NCI-H1092 treated with DMSO at 0.1 percent for 48 hours (cell line): Measurements from ENCODE around the gene C19orf81.
"Not testable (repeated sequence)": the region's sequence is repeated elsewhere in the genome, so short reads cannot be mapped to it uniquely, and the experiment has no call there.

Source experiments
- DNase-seq: peaks from one replicate; lab custom pipeline; 2025; lab: John Stamatoyannopoulos, UW

C19orf81 gene

DNA sequence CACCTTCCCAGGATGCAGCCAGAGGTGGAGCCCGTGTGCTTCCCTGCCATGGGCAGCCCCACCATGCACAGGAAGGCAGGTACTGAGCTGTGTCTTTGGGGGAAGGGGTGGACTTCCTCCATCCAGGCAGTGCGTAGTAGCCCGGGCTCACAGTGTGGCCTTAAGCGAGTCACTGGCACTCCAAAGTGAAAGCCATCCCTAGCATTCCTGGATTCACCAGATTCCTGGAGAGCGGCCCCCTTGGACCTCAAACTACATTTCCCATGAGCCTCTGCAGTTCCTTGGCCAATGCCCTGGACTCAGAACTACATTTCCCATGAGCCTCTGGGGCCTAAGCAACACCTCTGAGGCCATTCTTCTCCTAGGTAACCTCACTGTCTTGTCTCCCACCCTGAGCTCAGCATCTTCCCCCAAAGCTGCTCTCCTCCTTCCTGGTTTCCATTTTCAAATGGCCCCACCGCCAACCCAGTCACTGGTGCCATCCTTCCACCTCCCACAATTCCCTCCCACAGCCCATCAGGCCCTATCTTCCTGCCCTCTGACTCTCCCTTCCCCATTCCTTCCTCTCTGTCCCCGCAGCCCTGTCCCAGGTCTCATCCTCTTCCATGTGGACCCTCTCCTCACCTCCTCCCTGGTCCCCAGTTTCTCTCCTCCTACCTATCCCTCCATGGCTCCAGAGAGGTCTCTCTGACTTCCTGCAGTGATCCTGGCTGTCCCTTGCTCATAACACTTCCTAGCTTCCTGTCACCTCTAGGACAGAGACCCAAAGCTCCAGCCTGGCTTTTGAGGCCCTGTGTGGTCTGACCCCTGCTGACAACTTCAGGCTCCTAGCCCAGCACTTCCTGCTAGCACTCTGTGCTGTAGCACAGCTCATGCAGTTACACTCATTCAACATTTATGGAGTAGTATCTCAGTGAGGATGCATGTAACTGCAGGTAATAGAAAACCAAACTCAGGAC lies at the start of gene C19orf81:
TSS of gene C19orf81 (plus strand) at position 13 of the 959 bp plus-strand sequence. CDS start at position 13, 0 bp downstream.
- no peak for DNase-seq

- no peak for DNase-seq
Measured at GRCh38 chr19:50601407-50602088, 47.7 kb upstream of the C19orf81 start.

GRCh38 chr19:50602089-50602422 lies 47.2 kb upstream of the C19orf81 start:
- no peak for DNase-seq

DNA sequence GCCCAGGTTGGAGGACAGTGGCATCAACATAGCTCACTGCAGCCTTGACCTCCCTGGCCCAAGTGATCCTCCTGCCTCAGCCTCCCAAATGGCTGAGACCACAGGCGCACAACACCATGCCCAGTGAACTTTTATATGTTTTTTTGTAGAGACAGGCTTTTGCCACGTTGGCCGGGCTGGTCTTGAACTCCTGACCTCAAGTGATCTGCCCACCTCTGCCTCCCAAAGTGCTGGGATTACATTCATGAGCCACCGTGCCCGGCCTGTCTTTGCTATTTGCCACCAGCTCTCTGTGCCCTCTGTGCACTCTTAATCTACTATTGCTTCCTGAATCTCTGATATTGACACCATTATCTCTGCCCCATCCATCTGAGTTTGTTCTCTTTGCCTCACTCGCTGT lies 46.7 kb upstream of the C19orf81 start:
- no peak for DNase-seq

GRCh38 chr19:50602935-50603334 lies 46.3 kb upstream of the C19orf81 start:
- no peak for DNase-seq

GRCh38 chr19:50604264-50605073 lies 44.8 kb upstream of the C19orf81 start:
- DNase-seq, result not testable (repeated sequence)

GRCh38 chr19:50606059-50606836 lies 43.0 kb upstream of the C19orf81 start:
- DNase-seq, result not testable (repeated sequence)

DNA sequence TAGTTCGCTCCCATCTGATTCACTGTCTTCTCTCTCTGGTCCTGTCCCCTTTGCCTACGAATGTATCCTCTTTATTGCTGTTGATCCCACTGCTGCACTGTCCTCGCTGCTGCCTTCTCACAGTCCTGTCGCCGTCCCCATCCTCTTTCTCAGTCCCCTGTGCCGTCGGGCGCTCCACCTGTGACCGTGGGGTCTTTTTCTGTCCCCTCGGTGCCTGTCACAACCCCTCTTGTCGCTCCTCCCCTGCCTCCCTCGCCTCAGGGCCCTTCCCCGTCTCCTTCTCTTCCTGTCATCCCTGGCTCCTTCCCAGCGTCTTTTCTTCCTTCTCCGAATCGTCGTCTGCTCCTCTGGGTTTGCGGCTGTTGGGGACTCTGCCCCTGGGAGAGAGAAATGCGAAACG lies 41.9 kb upstream of the C19orf81 start:
- DNase-seq, result no peak

- DNase-seq, result no peak
Measured at GRCh38 chr19:50607874-50608785, 41.1 kb upstream of the C19orf81 start.

GRCh38 chr19:50612504-50613404 lies 36.5 kb upstream of the C19orf81 start:
- DNase-seq, result not testable (repeated sequence)

DNA sequence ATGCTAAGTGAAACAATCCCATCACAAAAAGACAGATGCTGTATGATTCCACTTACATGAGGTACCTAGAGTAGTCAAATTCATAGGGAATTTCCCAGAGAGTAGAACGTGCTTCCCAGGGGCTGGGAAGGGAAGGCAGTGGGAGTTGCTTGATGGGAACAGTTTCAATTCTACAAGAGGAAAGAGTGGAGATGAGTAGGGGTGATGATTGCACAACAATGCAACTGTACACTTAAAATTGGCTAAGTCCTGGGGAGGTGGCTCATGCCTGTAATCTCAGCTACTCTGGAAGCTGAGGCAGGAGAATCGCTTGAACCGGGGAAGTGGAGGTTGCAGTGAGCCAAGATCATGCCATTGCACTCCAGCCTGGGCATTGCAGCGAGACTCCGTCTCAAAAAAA lies 30.9 kb upstream of the C19orf81 start:
- not testable (repeated sequence) for DNase-seq

- not testable (repeated sequence) for DNase-seq
Measured at GRCh38 chr19:50619184-50619583, 30.1 kb upstream of the C19orf81 start.

- not testable (repeated sequence) for DNase-seq
Measured at GRCh38 chr19:50620394-50620906, 28.8 kb upstream of the C19orf81 start.

DNA sequence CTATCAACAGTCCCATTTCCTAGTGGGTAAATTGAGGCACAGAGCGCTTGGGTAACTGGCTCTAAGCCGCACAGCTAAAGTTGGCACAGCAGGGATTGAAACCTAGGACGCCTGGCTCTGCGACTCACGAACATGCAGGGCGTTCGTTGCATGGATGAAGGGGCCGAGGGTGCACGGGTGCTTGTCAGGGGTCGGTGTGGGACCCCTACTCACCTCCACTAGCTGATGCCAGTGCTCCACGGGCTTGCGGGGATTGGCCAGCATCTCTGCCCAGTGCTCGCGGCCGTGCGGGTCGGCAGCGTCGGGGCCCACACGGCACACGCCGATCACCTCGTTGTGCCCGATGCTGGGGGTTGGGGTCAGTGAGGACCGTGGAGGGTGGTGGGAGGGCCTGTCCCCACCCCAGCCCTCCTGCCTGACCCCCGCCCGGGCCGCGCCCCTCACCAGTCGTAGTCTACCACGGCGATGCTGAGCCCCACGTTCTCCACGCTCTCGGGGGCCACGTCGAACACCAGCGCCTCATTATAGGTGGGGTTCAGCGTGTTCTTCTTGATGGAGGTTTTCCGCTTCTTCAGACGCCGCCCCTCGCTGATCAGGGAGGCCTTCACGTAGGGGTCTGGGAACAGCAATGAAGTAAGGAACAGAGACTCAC lies 24.2 kb upstream of the C19orf81 start:
- DNase-seq, result no peak

- DNase-seq, result no peak
Measured at GRCh38 chr19:50626011-50626410, 23.2 kb upstream of the C19orf81 start.

- DNase-seq, result no peak
Measured at GRCh38 chr19:50626795-50627194, 22.4 kb upstream of the C19orf81 start.

DNA sequence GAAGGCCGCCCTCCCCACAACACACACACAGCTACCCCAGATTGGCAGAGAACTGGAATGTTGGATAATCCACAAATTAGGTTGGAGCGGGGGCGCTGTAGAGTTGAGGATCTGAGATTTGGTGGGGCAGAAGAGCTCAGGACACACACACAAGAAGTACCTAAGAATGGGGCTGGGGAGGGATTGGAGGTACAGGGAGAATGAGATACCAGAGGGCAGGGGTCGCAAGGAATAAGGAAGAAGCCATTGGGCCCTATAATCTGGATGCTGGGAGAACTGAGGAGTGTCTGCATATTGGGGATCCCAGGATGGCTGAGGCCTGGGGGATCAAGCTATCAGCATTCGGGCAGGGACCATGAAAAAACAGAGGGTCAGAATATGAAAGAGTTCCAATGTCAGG lies 21.1 kb upstream of the C19orf81 start:
- no peak for DNase-seq

- no peak for DNase-seq
Measured at GRCh38 chr19:50628551-50628950, 20.7 kb upstream of the C19orf81 start.

GRCh38 chr19:50629194-50629593 lies 20.1 kb upstream of the C19orf81 start:
- DNase-seq, result no peak
